Stimulated activated naive CD8-positive, alpha-beta T cell treated with anti-CD3 and anti-CD28 coated beads, Interleukin-15, Interleukin-2, amounts not matched to agents 100 U/mL and 50 U/mL, for 24 hours (primary cell): Measurements from ENCODE around the gene ACP7.
"Not testable (repeated sequence)": the region's sequence is repeated elsewhere in the genome, so short reads cannot be mapped to it uniquely, and the experiment has no call there.

Experiments
- ATAC-seq: fragments of 150-1000 bp; cut with Tn5 transposase; one replicate; pipeline ENCODE4 v1.10.0; 2021
- DNase-seq: peaks from one replicate; pipeline ENCODE4 v3.0.0; 2021

ACP7 gene

GRCh38 chr19:39083983-39084731 is at the start of gene ACP7:
Gene ACP7, plus strand, starts transcription at chr19:39084368. Its CDS starts 902 bp downstream, at chr19:39085270.
- DNase-seq (peak; percentile 21), ATAC-seq (peak; percentile 61)

- ATAC-seq (no peak), DNase-seq (no peak)
These were observed 47.6 kb upstream of the ACP7 start for GRCh38 chr19:39036581-39036980.

- ATAC-seq (no peak), DNase-seq (no peak)
These were observed 47.0 kb upstream of the ACP7 start for GRCh38 chr19:39037194-39037593.

GRCh38 chr19:39038098-39038497 is 46.1 kb upstream of the ACP7 start:
- ATAC-seq (no peak), DNase-seq (no peak)

GRCh38 chr19:39045506-39045905 is 38.7 kb upstream of the ACP7 start:
- ATAC-seq, result no peak
- DNase-seq, result no peak

- DNase-seq, result no peak
- no peak for ATAC-seq
These were observed 37.9 kb upstream of the ACP7 start for GRCh38 chr19:39046037-39046821.

GRCh38 chr19:39047073-39047472 is 37.1 kb upstream of the ACP7 start:
- ATAC-seq (no peak), DNase-seq (no peak)

- ATAC-seq, result peak; percentile 75
- peak; percentile 82 for DNase-seq
These were observed 31.9 kb upstream of the ACP7 start for GRCh38 chr19:39052243-39052746.

- DNase-seq (no peak), ATAC-seq (no peak)
These were observed 31.3 kb upstream of the ACP7 start for GRCh38 chr19:39052846-39053245.

GRCh38 chr19:39053276-39054090 is 30.7 kb upstream of the ACP7 start:
- DNase-seq (no peak), ATAC-seq (no peak)

GRCh38 chr19:39054091-39054470 is 30.1 kb upstream of the ACP7 start:
- ATAC-seq (no peak), DNase-seq (no peak)

GRCh38 chr19:39057615-39058014 is 26.6 kb upstream of the ACP7 start:
- ATAC-seq (no peak), DNase-seq (no peak)

GRCh38 chr19:39059302-39059701 is 24.9 kb upstream of the ACP7 start:
- no peak for DNase-seq
- no peak for ATAC-seq

GRCh38 chr19:39060171-39060570 is 24.0 kb upstream of the ACP7 start:
- ATAC-seq (no peak), DNase-seq (no peak)

GRCh38 chr19:39064405-39064804 is 19.8 kb upstream of the ACP7 start:
- DNase-seq (no peak), ATAC-seq (no peak)

GRCh38 chr19:39065928-39066327 is 18.2 kb upstream of the ACP7 start:
- no peak for ATAC-seq

GRCh38 chr19:39067104-39067503 is 17.1 kb upstream of the ACP7 start:
- no peak for DNase-seq

More at GRCh38 chr19:39065928-39066327, 18.2 kb upstream of the ACP7 start:
- DNase-seq, result no peak

GRCh38 chr19:39068259-39068658 is 15.9 kb upstream of the ACP7 start:
- ATAC-seq, DNase-seq: not testable (repeated sequence)

More at GRCh38 chr19:39067104-39067503, 17.1 kb upstream of the ACP7 start:
- ATAC-seq, result no peak

GRCh38 chr19:39070888-39071287 is 13.3 kb upstream of the ACP7 start:
- DNase-seq, result no peak
- ATAC-seq, result no peak

- ATAC-seq (no peak), DNase-seq (no peak)
These were observed 9.9 kb upstream of the ACP7 start for GRCh38 chr19:39074205-39074692.

GRCh38 chr19:39074942-39075341 is 9.2 kb upstream of the ACP7 start:
- ATAC-seq, result no peak

GRCh38 chr19:39077323-39077722 is 6.8 kb upstream of the ACP7 start:
- ATAC-seq, result no peak
- DNase-seq, result no peak

More at GRCh38 chr19:39074942-39075341, 9.2 kb upstream of the ACP7 start:
- DNase-seq, result no peak
